Tibial nerve (tissue), 3 donors: Measurements from ENCODE around the gene PGPEP1.
"Not testable (repeated sequence)": the region's sequence is repeated elsewhere in the genome, so short reads cannot be mapped to it uniquely, and the experiment has no call there.

Source experiments
- POLR2A ChIP-seq, 2 donors: fragments of 450-650 bp; IDR thresholded peaks; one replicate each; pipeline ENCODE4 v1.6.1; 2017; ENCODE audit warnings: antibody characterized with exemption in 2 of 2, mild to moderate bottlenecking in 2 of 2, moderate library complexity in 2 of 2
- TF ChIP-seq, protein P1 (sequence below), 5 experiments: fragments of 200-600 bp in 3 of 5; fragments of 450-650 bp in 2 of 5; sonication (generic) in 3 of 5; IDR thresholded peaks; one replicate each; pipeline ENCODE4 v1.5.1; 2016 to 2019; ENCODE audit warnings: antibody characterized with exemption in 5 of 5, mild to moderate bottlenecking in 3 of 5, moderate library complexity in 2 of 5

DNA sequence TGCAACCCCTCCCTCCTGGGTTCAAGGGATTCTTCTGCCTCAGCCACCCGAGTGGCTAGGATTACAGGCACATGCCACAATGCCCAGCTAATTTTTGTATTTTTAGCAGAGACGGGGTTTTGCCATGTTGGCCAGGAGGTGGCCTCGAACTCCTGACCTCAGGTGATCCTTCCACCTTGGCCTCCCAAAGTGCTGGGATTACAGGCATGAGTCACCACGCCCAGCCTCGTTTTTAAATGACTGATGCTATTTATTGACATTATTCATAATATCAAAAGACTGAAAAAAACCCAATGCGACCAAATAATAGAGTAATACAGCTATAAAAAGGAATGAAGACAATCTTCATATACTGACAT is 16.0 kb upstream of the PGPEP1 start:
- TF ChIP-seq, protein P1, sequence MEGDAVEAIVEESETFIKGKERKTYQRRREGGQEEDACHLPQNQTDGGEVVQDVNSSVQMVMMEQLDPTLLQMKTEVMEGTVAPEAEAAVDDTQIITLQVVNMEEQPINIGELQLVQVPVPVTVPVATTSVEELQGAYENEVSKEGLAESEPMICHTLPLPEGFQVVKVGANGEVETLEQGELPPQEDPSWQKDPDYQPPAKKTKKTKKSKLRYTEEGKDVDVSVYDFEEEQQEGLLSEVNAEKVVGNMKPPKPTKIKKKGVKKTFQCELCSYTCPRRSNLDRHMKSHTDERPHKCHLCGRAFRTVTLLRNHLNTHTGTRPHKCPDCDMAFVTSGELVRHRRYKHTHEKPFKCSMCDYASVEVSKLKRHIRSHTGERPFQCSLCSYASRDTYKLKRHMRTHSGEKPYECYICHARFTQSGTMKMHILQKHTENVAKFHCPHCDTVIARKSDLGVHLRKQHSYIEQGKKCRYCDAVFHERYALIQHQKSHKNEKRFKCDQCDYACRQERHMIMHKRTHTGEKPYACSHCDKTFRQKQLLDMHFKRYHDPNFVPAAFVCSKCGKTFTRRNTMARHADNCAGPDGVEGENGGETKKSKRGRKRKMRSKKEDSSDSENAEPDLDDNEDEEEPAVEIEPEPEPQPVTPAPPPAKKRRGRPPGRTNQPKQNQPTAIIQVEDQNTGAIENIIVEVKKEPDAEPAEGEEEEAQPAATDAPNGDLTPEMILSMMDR (IDR thresholded peaks at IDR 0.05), result not testable (repeated sequence)
- not testable (repeated sequence) for TF ChIP-seq POLR2A (IDR thresholded peaks at IDR 0.05)
